ENCODE results near the gene ARHGAP32.

ARHGAP32 gene

GRCh38 chr11:128931668-128932067 is 260.5 kb downstream of the ARHGAP32 start:
- Histone ChIP-seq H3K4me1 (ENCODE audit: control insufficient read depth, insufficient read depth, low read length) (no peaks in the 10 kb centered on the region), H3K9me3 (ENCODE audit: control insufficient read depth, low read length) (no peaks in the 10 kb centered on the region)

DNA sequence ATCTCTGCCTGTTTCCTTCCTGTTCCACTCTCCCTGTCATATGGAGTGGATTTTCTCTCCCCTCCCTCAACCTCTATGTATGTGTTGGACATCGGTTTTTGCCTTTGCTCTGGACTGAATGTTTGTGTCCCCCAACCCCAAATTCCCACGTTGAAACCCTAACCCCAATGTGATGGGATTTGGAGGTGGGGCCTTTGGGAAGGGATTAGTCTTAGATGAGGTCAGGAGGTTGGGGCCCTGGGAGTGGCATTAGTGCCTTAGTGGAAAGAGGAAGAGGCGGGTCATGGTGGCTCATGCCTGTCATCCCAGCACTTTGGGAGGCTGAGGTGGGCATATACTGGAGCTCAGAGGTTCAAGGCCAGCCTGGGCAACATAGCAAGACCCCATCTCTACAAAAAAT is 261.1 kb downstream of the ARHGAP32 start:
- Histone ChIP-seq H3K36me3 (ENCODE audit: control insufficient read depth, insufficient read depth, low read length) (no peaks in the 10 kb centered on the region), H3K4me3 (ENCODE audit: low read length) (no peak overlapping the region), H3K4me1 (ENCODE audit: control insufficient read depth, insufficient read depth, low read length) (no peaks in the 10 kb centered on the region), H3K9me3 (ENCODE audit: control insufficient read depth, low read length) (no peaks in the 10 kb centered on the region), H3K9ac (ENCODE audit: low read length) (no peak overlapping the region), H3K27me3 (ENCODE audit: control insufficient read depth, insufficient read depth, low read length) (peaks cover 2% of the 10 kb centered on the region)

More at GRCh38 chr11:128931668-128932067, 260.5 kb downstream of the ARHGAP32 start:
- Histone ChIP-seq H3K9ac (ENCODE audit: low read length) (no peak overlapping the region), H3K27me3 (ENCODE audit: control insufficient read depth, insufficient read depth, low read length) (peaks cover 2% of the 10 kb centered on the region), H3K4me3 (ENCODE audit: low read length) (no peak overlapping the region), H3K36me3 (ENCODE audit: control insufficient read depth, insufficient read depth, low read length) (no peaks in the 10 kb centered on the region)

GRCh38 chr11:128929991-128930390 is 262.1 kb downstream of the ARHGAP32 start:
- H3K4me3 ChIP-seq (ENCODE audit: low read length): no peak overlapping the region
- no peak overlapping the region for H3K9ac ChIP-seq (ENCODE audit: low read length)
- H3K36me3 ChIP-seq (ENCODE audit: control insufficient read depth, insufficient read depth, low read length): no peaks in the 10 kb centered on the region
- no peaks in the 10 kb centered on the region for H3K9me3 ChIP-seq (ENCODE audit: control insufficient read depth, low read length)
- no peaks in the 10 kb centered on the region for H3K4me1 ChIP-seq (ENCODE audit: control insufficient read depth, insufficient read depth, low read length)
- peaks cover 2% of the 10 kb centered on the region for H3K27me3 ChIP-seq (ENCODE audit: control insufficient read depth, insufficient read depth, low read length)

- Histone ChIP-seq H3K9ac (ENCODE audit: low read length) (no peak overlapping the region), H3K4me1 (ENCODE audit: control insufficient read depth, insufficient read depth, low read length) (no peaks in the 10 kb centered on the region), H3K27me3 (ENCODE audit: control insufficient read depth, insufficient read depth, low read length) (peaks cover 2% of the 10 kb centered on the region), H3K4me3 (ENCODE audit: low read length) (no peak overlapping the region), H3K9me3 (ENCODE audit: control insufficient read depth, low read length) (no peaks in the 10 kb centered on the region), H3K36me3 (ENCODE audit: control insufficient read depth, insufficient read depth, low read length) (no peaks in the 10 kb centered on the region)
Measured at GRCh38 chr11:128929468-128929867, 262.7 kb downstream of the ARHGAP32 start.

- no peak overlapping the region for H3K9ac ChIP-seq (ENCODE audit: low read length)
- no peak overlapping the region for H3K4me3 ChIP-seq (ENCODE audit: low read length)
- H3K27me3 ChIP-seq (ENCODE audit: control insufficient read depth, insufficient read depth, low read length): peaks cover 2% of the 10 kb centered on the region
- H3K4me1 ChIP-seq (ENCODE audit: control insufficient read depth, insufficient read depth, low read length): no peaks in the 10 kb centered on the region
- no peaks in the 10 kb centered on the region for H3K9me3 ChIP-seq (ENCODE audit: control insufficient read depth, low read length)
- H3K36me3 ChIP-seq (ENCODE audit: control insufficient read depth, insufficient read depth, low read length): no peaks in the 10 kb centered on the region
Measured at GRCh38 chr11:128928400-128928799, 263.7 kb downstream of the ARHGAP32 start.

DNA sequence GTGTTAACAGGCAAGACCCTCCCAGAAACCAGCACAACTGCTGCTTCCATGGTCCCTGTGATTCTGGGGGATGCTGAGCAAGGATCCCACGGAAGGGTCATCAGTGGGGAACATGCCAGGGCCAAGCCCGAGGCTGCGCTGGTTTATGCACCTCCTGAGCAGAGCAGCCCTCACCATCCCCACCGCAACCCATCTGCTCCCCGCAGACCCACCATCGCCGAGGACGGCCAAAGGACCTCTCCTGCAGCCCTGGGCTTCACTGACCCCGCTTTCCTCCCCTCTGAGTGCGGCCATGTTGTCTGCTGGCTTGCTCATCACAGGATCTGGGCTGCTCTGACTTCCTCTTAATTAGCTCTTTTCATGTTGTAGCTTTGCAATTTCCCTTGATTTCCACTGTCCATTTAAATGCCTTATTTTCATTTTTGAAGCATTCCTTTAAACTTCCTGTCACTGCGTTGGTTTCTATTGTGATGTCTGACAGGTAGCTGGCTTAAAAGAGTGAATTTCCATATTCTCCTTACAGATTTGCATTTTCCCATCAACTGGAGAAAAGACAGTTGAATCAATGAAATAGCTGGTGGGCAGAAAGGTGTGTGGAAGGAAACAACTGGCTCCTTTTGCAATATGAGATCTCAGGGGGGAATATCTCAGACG is 264.3 kb downstream of the ARHGAP32 start:
- no peaks in the 10 kb centered on the region for H3K36me3 ChIP-seq (ENCODE audit: control insufficient read depth, insufficient read depth, low read length)
- no peak overlapping the region for H3K4me3 ChIP-seq (ENCODE audit: low read length)
- H3K4me1 ChIP-seq (ENCODE audit: control insufficient read depth, insufficient read depth, low read length): no peaks in the 10 kb centered on the region
- no peak overlapping the region for H3K9ac ChIP-seq (ENCODE audit: low read length)
- H3K9me3 ChIP-seq (ENCODE audit: control insufficient read depth, low read length): no peaks in the 10 kb centered on the region
- peaks cover 2% of the 10 kb centered on the region for H3K27me3 ChIP-seq (ENCODE audit: control insufficient read depth, insufficient read depth, low read length)

DNA sequence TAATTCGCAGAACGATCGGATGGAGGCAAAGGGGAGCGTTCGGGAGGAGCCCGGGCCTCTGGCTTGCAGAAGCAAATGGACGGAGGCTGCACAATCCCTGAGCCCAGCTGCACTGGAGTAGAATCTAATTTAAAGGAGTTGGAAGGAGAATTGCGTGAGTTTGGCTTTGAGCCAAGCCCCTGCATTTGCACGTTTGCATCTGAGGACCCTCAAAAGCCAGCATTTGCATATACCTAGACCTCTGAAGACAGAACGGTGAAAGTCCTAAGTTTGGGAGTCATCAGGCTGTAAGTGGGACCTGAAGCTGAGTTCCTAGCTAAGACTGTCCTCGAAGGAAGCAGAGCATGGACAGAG is 265.0 kb downstream of the ARHGAP32 start:
- Histone ChIP-seq H3K4me3 (ENCODE audit: low read length) (no peak overlapping the region), H3K9ac (ENCODE audit: low read length) (no peak overlapping the region), H3K36me3 (ENCODE audit: control insufficient read depth, insufficient read depth, low read length) (no peaks in the 10 kb centered on the region), H3K27me3 (ENCODE audit: control insufficient read depth, insufficient read depth, low read length) (peaks cover 2% of the 10 kb centered on the region), H3K9me3 (ENCODE audit: control insufficient read depth, low read length) (no peaks in the 10 kb centered on the region), H3K4me1 (ENCODE audit: control insufficient read depth, insufficient read depth, low read length) (no peaks in the 10 kb centered on the region)

DNA sequence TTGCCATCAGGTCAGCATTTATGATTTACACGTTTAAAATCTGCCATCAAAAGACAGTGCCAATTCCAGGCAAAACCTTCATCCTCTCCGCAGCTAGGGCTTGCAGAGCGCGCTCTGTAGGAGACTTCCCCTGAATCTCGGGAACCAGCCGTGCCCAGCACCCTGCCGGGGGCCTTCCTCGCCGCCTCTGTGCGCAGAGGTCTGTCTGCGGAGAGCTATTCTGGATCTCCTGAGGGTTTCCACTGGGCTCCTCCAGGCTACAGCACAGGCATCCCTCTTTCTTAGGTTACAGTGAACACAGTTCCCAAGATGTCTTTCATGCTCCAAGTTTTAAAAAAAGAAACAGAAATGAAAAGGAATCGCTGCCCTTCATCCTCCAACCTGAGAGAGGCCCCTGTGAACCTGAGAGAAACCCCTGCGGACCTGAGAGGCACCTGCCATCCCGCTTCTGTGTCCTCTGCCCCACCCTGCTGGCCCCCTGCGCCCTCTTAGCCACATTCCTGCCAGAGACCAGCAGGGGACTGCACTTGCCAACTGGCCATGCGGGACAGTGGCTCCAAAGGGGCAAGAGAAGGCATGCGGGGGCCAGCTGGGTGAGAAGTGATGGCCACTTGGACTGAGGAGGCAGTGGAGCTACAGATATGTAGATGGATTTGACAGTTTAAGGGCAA is 265.6 kb downstream of the ARHGAP32 start:
- H3K9me3 ChIP-seq (ENCODE audit: control insufficient read depth, low read length): no peaks in the 10 kb centered on the region
- no peaks in the 10 kb centered on the region for H3K36me3 ChIP-seq (ENCODE audit: control insufficient read depth, insufficient read depth, low read length)
- H3K27me3 ChIP-seq (ENCODE audit: control insufficient read depth, insufficient read depth, low read length): peaks cover 2% of the 10 kb centered on the region
- no peak overlapping the region for H3K9ac ChIP-seq (ENCODE audit: low read length)
- no peaks in the 10 kb centered on the region for H3K4me1 ChIP-seq (ENCODE audit: control insufficient read depth, insufficient read depth, low read length)
- H3K4me3 ChIP-seq (ENCODE audit: low read length): no peak overlapping the region

GRCh38 chr11:128926000-128926399 is 266.1 kb downstream of the ARHGAP32 start:
- Histone ChIP-seq H3K4me1 (ENCODE audit: control insufficient read depth, insufficient read depth, low read length) (no peaks in the 10 kb centered on the region), H3K36me3 (ENCODE audit: control insufficient read depth, insufficient read depth, low read length) (no peaks in the 10 kb centered on the region), H3K9me3 (ENCODE audit: control insufficient read depth, low read length) (no peaks in the 10 kb centered on the region), H3K4me3 (ENCODE audit: low read length) (no peak overlapping the region), H3K27me3 (ENCODE audit: control insufficient read depth, insufficient read depth, low read length) (peaks cover 2% of the 10 kb centered on the region), H3K9ac (ENCODE audit: low read length) (no peak overlapping the region)

- H3K4me3 ChIP-seq (ENCODE audit: low read length): no peak overlapping the region
- H3K36me3 ChIP-seq (ENCODE audit: control insufficient read depth, insufficient read depth, low read length): no peaks in the 10 kb centered on the region
- H3K27me3 ChIP-seq (ENCODE audit: control insufficient read depth, insufficient read depth, low read length): peaks cover 7% of the 10 kb centered on the region
- no peaks in the 10 kb centered on the region for H3K9me3 ChIP-seq (ENCODE audit: control insufficient read depth, low read length)
- no peak overlapping the region for H3K9ac ChIP-seq (ENCODE audit: low read length)
- no peaks in the 10 kb centered on the region for H3K4me1 ChIP-seq (ENCODE audit: control insufficient read depth, insufficient read depth, low read length)
Measured at GRCh38 chr11:128925250-128925600, 266.9 kb downstream of the ARHGAP32 start.

DNA sequence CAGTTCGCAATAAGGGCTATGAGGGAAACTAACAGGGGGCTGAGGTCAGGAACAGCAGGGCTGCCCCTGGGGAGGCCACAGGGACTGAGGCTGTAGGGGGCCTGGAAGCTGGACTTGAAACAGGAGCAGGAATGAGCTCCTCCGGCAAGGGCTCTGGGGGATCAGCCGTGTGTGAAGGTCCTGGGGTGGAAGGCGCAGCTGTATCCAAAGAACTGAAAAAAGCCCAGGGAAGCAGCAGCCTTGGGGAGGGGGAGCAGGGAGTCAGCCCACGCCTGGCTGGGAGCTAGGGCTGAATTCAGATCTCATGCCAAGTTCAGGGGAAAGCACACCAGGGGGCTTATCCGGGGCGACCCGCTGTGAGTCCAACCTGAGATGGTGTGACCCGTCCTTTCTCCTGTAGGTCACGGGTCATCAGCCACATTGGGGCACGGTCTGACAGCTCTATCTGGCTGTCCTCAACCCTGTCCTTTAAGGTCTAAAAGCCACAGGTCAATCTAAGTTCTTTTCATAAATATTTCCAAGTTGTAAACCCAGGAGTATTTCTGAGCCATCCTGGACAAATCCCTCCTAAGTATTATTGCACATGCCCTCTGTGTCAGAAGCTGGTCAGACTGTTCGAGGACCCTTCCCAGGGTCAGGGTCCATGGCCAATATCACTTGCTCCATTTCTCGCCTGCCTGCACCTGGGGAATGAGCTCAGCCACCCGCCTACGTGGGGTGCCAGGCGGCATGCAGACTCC is 267.4 kb downstream of the ARHGAP32 start:
- no peaks in the 10 kb centered on the region for H3K4me1 ChIP-seq (ENCODE audit: control insufficient read depth, insufficient read depth, low read length)
- no peak overlapping the region for H3K9ac ChIP-seq (ENCODE audit: low read length)
- peaks cover 5% of the 10 kb centered on the region for H3K27me3 ChIP-seq (ENCODE audit: control insufficient read depth, insufficient read depth, low read length)
- H3K4me3 ChIP-seq (ENCODE audit: low read length): no peak overlapping the region
- H3K36me3 ChIP-seq (ENCODE audit: control insufficient read depth, insufficient read depth, low read length): no peaks in the 10 kb centered on the region
- H3K9me3 ChIP-seq (ENCODE audit: control insufficient read depth, low read length): no peaks in the 10 kb centered on the region

DNA sequence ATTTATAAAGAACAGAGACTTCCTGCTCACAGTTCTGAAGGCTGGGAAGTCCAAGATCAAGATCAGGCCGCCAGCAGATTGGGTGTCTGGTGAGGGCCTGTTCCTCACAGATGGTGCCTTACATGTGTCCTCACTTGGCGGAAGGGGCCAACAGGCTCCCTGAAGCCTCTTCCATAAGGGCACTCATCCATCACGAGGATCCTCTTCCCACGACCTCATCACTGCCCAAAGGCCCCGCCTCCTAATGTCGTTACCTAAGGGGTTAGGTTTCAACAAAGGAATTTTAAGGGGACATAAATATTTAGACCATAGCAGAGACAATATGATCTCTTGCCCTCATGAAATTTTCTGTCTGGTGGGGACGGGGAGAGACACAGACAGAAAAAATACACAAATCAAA is 268.0 kb downstream of the ARHGAP32 start:
- Histone ChIP-seq H3K4me1 (ENCODE audit: control insufficient read depth, insufficient read depth, low read length) (no peaks in the 10 kb centered on the region), H3K4me3 (ENCODE audit: low read length) (no peak overlapping the region), H3K27me3 (ENCODE audit: control insufficient read depth, insufficient read depth, low read length) (peaks cover 7% of the 10 kb centered on the region), H3K36me3 (ENCODE audit: control insufficient read depth, insufficient read depth, low read length) (no peaks in the 10 kb centered on the region), H3K9me3 (ENCODE audit: control insufficient read depth, low read length) (no peaks in the 10 kb centered on the region), H3K9ac (ENCODE audit: low read length) (no peak overlapping the region)
